Stimulated activated CD8-positive, alpha-beta memory T cell treated with anti-CD3 and anti-CD28 coated beads, Interleukin-4, amount 100 ng/mL, for 4 hours (primary cell): ENCODE data around the gene NLGN4X.

ENCODE experiments used
- DNase-seq, 2 donors: peaks; one replicate each; pipeline ENCODE4 v3.0.0-alpha.2; 2020; ENCODE audit warnings: low read depth in 2 of 2, low spot score in 1 of 2

NLGN4X gene

GRCh38 chrX:6159468-6159867 is 69.2 kb downstream of the NLGN4X start:
- no peak for DNase-seq

- DNase-seq, result no peak
These were observed 76.7 kb downstream of the NLGN4X start for GRCh38 chrX:6151971-6152370.

- DNase-seq, result no peak
These were observed 79.4 kb downstream of the NLGN4X start for GRCh38 chrX:6149060-6149872.

- DNase-seq, result no peak
These were observed 94.4 kb downstream of the NLGN4X start for GRCh38 chrX:6134255-6134654.

- no peak for DNase-seq
These were observed 95.7 kb downstream of the NLGN4X start for GRCh38 chrX:6132970-6133369.

- no peak for DNase-seq
These were observed 97.4 kb downstream of the NLGN4X start for GRCh38 chrX:6131287-6131686.

- no peak for DNase-seq
These were observed 99.5 kb downstream of the NLGN4X start for GRCh38 chrX:6129195-6129594.

GRCh38 chrX:6120329-6120728 is 108.3 kb downstream of the NLGN4X start:
- no peak for DNase-seq

- DNase-seq, result no peak
These were observed 133.2 kb downstream of the NLGN4X start for GRCh38 chrX:6095469-6095868.

- no peak for DNase-seq
These were observed 154.1 kb downstream of the NLGN4X start for GRCh38 chrX:6074532-6074931.

GRCh38 chrX:6071731-6072130 is 156.9 kb downstream of the NLGN4X start:
- DNase-seq, result no peak

GRCh38 chrX:6067600-6067999 is 161.1 kb downstream of the NLGN4X start:
- DNase-seq, result no peak

GRCh38 chrX:6053141-6053540 is 175.5 kb downstream of the NLGN4X start:
- no peak for DNase-seq

GRCh38 chrX:6052111-6052745 is 176.4 kb downstream of the NLGN4X start:
- no peak for DNase-seq

- no peak for DNase-seq
These were observed 179.5 kb downstream of the NLGN4X start for GRCh38 chrX:6049132-6049531.

GRCh38 chrX:6041630-6042029 is 187.0 kb downstream of the NLGN4X start:
- no peak for DNase-seq

- DNase-seq, result no peak
These were observed 199.7 kb downstream of the NLGN4X start for GRCh38 chrX:6029014-6029413.

GRCh38 chrX:6026980-6027379 is 201.7 kb downstream of the NLGN4X start:
- DNase-seq, result no peak

GRCh38 chrX:6026429-6026828 is 202.2 kb downstream of the NLGN4X start:
- DNase-seq, result no peak

GRCh38 chrX:6024204-6024603 is 204.5 kb downstream of the NLGN4X start:
- no peak for DNase-seq

GRCh38 chrX:6021316-6022091 is 207.2 kb downstream of the NLGN4X start:
- DNase-seq, result no peak

GRCh38 chrX:6019076-6019475 is 209.6 kb downstream of the NLGN4X start:
- no peak for DNase-seq
